GM12891 (cell line): ENCODE measurements around the gene MTG1.

Source experiments
- PAX5 ChIP-seq: IDR thresholded peaks from 2 replicates; pipeline ENCODE4 v1.6.1; 2011; ENCODE audit warnings: low read length, moderate library complexity, mild to moderate bottlenecking; ENCODE audit not compliant: insufficient read depth, severe bottlenecking
- POU2F2 ChIP-seq: IDR thresholded peaks from 2 replicates; pipeline ENCODE4 v1.6.1; 2011; ENCODE audit warnings: low read depth, mild to moderate bottlenecking, control low read depth, low read length, moderate library complexity
- TAF1 ChIP-seq: IDR thresholded peaks from 2 replicates; pipeline ENCODE4 v1.6.1; 2011; ENCODE audit warnings: low read depth, low read length, control low read depth

DNA sequence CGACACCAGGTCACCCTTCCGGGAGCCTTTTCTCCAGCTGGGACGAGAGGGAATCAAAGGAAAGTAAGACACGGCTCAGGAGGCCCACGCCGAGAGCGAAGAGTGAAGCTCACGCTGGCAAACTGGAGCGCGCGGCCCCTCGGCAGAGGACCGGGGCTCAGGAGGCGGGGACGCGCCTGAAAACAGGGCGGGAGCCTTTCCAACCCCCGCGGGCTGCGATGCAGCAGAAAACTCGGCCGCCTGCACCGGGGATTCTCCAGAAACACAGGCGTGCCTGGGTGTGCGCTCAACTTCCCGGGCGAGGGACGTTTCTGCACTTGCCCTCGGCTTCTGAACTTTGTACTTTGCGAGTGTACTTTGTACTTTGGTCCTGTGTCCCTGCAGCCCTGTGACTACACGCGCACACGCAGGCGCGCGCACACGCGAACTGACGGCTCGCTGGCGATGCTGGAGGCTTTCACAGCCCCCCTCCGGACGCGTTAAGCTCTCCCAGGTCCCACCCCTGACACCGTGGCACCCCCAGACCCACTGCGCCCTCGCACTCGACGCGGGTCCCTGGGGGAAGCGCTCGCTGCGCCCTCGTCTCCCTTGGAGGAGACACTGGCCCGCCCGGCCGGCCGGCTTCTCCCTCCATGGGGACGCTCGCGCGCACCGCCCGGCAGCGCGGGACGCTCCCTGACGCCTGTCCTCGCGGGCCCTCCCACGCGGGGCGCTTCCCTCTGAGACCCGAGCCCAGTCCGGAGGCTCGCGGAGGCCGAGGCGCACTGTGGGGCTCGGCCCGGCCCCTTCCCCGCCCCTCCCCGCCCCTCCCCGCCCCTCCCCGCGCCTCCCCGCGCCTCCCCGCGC lies 15.5 kb upstream of the MTG1 start:
- no peak for TF ChIP-seq TAF1
- no peak for TF ChIP-seq PAX5
- TF ChIP-seq POU2F2, result no peak
